GM18498 (cell line): ENCODE data around the gene TPK1.
"Not testable (repeated sequence)": the region's sequence is repeated elsewhere in the genome, so short reads cannot be mapped to it uniquely, and the experiment has no call there.

ENCODE experiments used
- ATAC-seq: cut with Tn5 transposase; IDR thresholded peaks from one replicate; pipeline ENCODE4 v1.9.1; 2021; ENCODE audit warnings: mild to moderate bottlenecking, moderate library complexity; ENCODE audit not compliant: unreplicated experiment

Gene TPK1

DNA sequence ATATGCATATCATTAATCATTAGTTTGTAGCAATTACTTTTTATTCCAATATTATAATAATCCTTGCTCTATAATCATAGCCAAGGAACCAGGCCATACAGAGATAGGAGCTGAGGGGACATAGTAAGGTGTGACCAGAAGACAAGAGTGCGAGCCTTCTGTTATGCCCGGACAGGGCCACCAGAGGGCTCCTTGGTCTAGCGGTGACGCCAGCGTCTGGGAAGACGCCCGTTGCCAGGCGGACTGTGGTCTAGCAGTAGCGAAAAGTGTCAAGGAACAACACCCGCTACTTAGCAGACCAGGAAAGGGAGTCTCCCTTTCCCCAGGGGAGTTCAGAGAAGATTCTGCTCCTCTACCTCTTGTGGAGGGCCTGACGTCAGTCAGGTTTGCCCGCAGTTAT, 109.0 kb downstream of the TPK1 start:
- ATAC-seq: not testable (repeated sequence)

GRCh38 chr7:144725070-144725469, 110.8 kb downstream of the TPK1 start:
- peak; percentile 99 for ATAC-seq

- no peak for ATAC-seq
These were observed 112.6 kb downstream of the TPK1 start for GRCh38 chr7:144723301-144723700.

DNA sequence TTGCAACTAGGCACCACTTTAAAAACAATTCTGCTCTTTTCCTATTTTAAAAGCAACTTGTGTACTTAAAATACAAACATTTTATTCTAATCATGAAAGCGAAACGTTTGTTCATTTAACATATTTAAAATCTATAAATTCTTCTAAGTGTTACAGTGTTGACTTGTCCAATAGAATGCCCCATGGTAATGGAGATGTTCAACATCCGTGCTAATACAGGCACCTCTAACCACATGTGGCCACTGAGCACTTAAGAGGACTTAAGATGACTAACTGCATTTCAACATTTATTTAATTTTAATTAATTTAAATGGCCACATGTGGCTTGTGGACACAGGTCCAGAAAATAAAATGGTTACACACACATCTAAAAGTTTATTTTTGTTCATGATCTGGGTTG, 115.1 kb downstream of the TPK1 start:
- no peak for ATAC-seq

DNA sequence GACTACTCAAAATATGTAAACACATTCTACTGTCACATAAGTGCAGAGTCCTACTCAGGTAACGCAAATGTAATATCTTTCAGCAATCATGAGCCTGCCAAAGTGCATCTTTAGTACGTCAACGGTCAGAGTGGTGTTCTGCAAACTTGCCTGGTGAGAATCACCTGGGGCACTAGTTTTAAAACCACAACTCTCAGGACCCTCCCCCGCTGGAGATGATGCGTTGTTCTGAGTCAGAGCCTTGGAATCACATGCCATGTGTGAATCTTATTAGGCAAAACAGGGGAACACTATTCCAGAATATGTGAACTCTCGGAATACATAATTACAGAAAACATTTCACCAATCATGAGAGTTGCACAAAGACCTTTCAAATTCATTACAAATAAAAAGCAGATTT, 115.7 kb downstream of the TPK1 start:
- no peak for ATAC-seq

DNA sequence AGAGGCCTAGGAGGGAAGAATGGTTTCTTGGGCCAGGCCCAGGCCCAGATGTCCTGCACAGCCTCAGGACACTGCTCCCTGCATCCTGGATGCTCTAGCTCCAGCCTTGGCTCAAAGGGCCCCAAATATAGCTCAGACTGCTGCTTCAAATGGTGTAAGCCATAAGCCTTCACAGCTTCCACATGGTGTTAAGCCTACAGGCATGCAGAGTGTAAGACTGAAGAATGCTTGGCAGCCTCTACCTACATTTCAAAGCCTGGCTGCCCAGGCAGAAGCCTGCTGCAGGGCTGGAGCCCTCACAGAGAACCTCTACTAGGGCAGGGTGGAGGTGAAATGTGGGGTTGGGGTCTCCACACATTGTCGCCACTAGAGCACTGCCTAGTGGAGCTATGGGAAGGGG, 118.1 kb downstream of the TPK1 start:
- no peak for ATAC-seq

- ATAC-seq: peak; percentile 87
These were observed 122.0 kb downstream of the TPK1 start for GRCh38 chr7:144713850-144714249.

DNA sequence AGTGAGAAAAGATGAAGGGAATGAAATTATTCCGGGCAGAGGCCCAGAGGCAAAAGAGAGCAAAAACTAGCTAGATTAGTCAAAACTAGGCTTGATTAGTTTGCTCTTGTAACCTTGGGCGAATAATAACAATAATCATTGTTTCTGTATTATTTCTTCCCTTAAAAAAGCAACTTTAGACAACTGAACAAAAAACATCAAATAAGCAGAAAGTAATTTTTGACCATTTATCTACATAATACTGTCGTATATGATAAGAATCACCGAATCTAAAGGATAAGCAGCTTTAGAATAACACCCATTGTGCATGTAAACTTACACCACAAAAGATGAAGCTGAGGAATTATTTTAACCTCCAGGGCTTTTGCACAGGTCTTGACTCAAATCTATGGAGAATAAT, 125.1 kb downstream of the TPK1 start:
- ATAC-seq: no peak

GRCh38 chr7:144709066-144709465, 126.8 kb downstream of the TPK1 start:
- no peak for ATAC-seq

DNA sequence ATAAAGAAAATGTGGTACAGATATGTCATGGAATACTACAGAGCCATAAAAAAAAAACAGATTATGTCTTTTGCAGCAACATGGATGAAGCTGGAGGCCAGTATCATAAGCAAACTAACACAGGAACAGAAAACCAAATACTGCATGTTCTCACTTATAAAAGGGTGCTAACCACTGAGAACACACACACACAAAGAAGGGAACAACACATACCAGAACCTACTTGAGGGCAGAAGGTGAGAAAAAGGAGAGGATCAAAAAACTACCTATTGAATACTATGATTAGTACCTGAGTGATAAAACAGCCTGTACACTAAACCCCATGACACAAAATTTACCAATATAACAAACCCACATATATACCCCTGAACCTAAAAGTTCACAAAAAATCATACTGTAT, 144.6 kb downstream of the TPK1 start:
- no peak for ATAC-seq

DNA sequence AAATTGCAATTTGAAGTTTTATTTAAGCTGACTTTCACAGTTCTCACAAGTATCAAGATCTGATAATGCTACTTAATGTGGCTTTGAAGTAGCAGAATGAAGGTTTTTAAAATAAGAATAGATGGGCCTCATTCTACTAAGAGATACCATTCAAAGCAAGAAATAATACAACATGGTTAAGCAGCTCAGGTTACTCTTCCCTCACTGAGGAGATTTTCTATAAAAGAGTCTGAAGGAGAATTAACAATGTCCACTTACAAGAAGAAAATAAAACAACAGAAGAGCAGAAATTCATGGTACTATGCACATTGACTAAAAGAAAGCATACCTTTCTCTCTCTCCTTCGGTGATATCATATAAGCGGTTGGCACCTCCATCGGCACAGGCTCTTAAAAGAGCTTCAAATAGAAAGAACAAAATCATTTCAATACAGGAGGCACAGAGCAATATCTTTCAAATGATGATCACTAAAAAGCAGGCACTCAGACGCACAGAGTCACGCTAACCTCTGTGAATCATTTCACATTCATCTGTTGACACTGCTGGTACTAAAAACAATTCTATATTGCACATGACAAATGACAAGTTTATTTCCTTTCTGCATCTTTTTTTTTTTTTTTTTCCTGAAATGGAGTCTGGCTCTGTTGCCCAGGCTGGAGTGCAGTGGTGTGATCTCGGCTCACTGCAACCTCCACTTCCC, 153.1 kb downstream of the TPK1 start:
- ATAC-seq: no peak

GRCh38 chr7:144676492-144676891, 159.4 kb downstream of the TPK1 start:
- no peak for ATAC-seq

GRCh38 chr7:144674550-144674949, 161.3 kb downstream of the TPK1 start:
- no peak for ATAC-seq

DNA sequence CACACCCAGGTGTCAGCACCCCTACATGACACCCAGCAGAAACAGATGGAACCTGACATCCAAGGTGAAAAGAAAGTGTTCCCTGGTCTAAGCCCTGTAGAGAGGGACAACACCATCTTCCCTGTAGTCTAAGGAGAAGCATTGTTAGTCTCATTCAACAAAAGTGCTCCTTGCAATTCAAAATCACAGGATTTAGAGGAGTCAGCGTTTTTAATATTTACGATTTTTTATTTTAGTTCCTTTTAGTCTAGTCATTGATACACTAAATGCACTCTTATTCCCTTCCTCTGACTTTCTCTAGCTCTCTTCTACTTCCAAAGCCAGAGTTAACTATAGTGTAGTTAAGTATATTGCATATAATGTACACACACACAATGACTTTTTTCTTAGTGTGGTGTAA, 163.0 kb downstream of the TPK1 start:
- no peak for ATAC-seq

- ATAC-seq: no peak
These were observed 164.4 kb downstream of the TPK1 start for GRCh38 chr7:144671429-144671828.

- ATAC-seq: no peak
These were observed 165.6 kb downstream of the TPK1 start for GRCh38 chr7:144670218-144670617.

- ATAC-seq: no peak
These were observed 167.3 kb downstream of the TPK1 start for GRCh38 chr7:144668503-144668902.

- no peak for ATAC-seq
These were observed 170.0 kb downstream of the TPK1 start for GRCh38 chr7:144665689-144666381.

DNA sequence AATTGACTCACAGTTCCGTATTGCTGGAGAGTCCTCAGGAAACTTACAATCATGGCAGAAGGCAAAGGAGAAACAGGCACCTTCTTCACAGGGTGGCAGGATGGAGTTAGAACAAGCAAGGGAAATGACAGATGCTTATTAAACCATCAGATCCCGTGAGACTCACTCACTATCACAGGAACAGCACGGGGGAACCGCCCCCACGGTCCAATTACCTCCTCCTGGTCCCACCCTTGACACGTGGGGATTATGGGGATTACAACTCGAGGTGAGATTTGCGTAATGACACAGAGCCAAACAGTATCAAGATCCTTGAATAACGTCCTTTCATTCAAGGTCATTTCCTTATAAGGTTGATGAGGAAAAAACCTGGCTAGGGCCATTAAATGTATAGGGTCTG, 176.6 kb downstream of the TPK1 start:
- ATAC-seq: no peak

- ATAC-seq: peak; percentile 84
These were observed 178.8 kb downstream of the TPK1 start for GRCh38 chr7:144656965-144657517.

DNA sequence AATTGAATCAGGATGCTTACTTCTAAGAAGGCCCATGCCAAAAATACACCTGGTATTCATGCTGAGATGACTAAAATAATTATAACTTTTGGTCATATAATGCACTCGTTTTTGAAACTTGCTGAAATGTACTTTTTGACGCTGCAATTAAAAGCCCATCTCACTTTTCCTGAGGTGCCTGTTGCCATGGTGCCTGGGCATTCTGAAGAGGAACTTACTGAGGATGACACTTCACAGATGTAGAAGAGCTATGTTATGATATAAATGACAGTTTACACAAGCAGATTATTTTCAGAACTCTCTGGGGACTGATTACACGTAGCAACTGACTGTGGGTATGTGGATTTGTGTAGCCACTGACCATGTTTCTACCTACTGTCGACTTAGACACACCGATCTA, 182.4 kb downstream of the TPK1 start:
- ATAC-seq: peak; percentile 49

- no peak for ATAC-seq
These were observed 185.4 kb downstream of the TPK1 start for GRCh38 chr7:144650439-144650838.
